ENCODE measurements around the gene TMEM123.

Gene TMEM123

DNA sequence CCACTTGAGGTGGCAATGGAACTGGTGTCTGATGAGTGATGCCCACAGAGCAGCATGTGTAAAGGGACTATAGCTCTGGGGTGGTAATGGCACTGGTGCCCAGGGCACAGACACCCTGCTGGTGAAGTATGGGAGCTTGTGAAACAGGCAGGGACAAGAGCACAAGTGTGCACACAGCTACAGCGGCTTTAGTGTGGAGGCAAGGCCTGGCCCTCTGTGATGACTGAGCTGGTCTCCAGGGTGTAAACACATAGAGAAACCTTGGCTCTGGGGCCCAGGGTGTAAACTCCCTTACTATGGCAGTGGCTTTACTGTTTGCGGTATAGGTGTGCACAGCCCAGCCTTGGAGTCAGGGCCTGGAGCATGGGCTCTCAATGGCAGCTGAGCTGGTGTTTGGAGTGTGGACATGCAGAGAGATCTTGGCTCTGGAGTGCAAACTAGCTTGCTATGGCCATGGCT is 59.3 kb downstream of the TMEM123 start:
- Histone ChIP-seq H3K9me2 (replicated peaks; ENCODE audit: insufficient read depth, low read length) (no peaks in the 10 kb centered on the region), H3K27me3 (ENCODE audit: low read length) (no peaks in the 10 kb centered on the region), H3K79me2 (ENCODE audit: insufficient read depth, low read length) (peaks cover 13% of the 10 kb centered on the region; the same call in 1 of the 2 replicates), H3F3A (ENCODE audit: insufficient read depth) (peaks cover 58% of the 10 kb centered on the region), H3K4me3 (ENCODE audit: insufficient read depth, low read length, poor library complexity, severe bottlenecking) (no peak overlapping the region), H3K27ac (ENCODE audit: low read depth, low read length) (peak overlapping the region; percentile 64), H3K4me2 (ENCODE audit: low read depth, low read length, poor library complexity, severe bottlenecking) (peak overlapping the region; percentile 1), H3K9ac (ENCODE audit: low read length) (no peak overlapping the region), H3K36me3 (ENCODE audit: low read length) (peaks cover 27% of the 10 kb centered on the region), H4K20me1 (ENCODE audit: low read depth, low read length) (no peaks in the 10 kb centered on the region), H3K9me3 (ENCODE audit: insufficient read depth, low read length) (no peaks in the 10 kb centered on the region), H2AFZ (ENCODE audit: low read depth, low read length, severe bottlenecking) (no peak overlapping the region)
- TF ChIP-seq EZH2phosphoT487 (conservative IDR thresholded peaks at IDR 0.05; ENCODE audit: low read length): no peak
- TF ChIP-seq, protein P1, sequence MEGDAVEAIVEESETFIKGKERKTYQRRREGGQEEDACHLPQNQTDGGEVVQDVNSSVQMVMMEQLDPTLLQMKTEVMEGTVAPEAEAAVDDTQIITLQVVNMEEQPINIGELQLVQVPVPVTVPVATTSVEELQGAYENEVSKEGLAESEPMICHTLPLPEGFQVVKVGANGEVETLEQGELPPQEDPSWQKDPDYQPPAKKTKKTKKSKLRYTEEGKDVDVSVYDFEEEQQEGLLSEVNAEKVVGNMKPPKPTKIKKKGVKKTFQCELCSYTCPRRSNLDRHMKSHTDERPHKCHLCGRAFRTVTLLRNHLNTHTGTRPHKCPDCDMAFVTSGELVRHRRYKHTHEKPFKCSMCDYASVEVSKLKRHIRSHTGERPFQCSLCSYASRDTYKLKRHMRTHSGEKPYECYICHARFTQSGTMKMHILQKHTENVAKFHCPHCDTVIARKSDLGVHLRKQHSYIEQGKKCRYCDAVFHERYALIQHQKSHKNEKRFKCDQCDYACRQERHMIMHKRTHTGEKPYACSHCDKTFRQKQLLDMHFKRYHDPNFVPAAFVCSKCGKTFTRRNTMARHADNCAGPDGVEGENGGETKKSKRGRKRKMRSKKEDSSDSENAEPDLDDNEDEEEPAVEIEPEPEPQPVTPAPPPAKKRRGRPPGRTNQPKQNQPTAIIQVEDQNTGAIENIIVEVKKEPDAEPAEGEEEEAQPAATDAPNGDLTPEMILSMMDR (IDR thresholded peaks at IDR 0.05; ENCODE audit: insufficient read depth, low read length, poor library complexity, severe bottlenecking): no peak

DNA sequence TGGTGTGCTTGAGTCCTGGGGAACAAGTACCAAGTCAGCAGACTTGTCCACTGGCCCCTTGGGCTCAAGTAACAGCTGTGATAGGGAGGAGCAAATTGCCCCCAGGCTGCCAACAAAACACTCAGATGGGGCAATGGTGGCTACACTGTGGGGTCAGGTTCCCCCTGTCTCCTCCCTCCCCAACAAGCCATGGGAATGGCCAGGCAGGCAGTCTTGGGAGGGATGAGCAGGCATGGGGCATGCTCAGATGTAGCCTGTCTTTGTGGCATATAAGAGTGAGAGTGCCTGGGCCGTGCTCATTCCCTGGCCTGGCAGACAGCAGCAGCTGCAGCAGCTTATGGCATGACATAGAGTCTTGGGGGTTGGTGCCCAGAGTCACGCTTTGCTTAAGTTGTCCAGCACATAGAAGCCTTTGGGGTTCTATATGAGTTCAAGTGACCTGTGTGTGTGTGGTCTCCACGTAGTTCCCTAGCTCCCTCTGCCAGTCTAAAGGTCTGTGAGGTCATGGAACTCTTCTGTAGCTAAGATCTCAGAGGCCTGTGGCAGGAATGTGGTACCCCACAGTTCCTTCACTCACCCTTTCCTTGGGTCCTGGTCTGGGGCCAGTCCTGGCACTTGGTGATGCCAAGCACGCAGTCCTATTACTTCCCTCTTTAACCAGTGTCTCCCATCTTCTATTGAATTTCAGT is 60.9 kb downstream of the TMEM123 start:
- H3K9me3 ChIP-seq (ENCODE audit: insufficient read depth, low read length): no peaks in the 10 kb centered on the region
- H3K79me2 ChIP-seq (ENCODE audit: insufficient read depth, low read length): peaks cover 12% of the 10 kb centered on the region; the same call in 1 of the 2 replicates
- H4K20me1 ChIP-seq (ENCODE audit: low read depth, low read length): no peaks in the 10 kb centered on the region
- peaks cover 13% of the 10 kb centered on the region for H3K36me3 ChIP-seq (ENCODE audit: low read length)
- peaks cover 49% of the 10 kb centered on the region for H3F3A ChIP-seq (ENCODE audit: insufficient read depth)
- no peaks in the 10 kb centered on the region for H3K9me2 ChIP-seq (replicated peaks; ENCODE audit: insufficient read depth, low read length)
- H2AFZ ChIP-seq (ENCODE audit: low read depth, low read length, severe bottlenecking): no peak overlapping the region
- H3K9ac ChIP-seq (ENCODE audit: low read length): no peak overlapping the region
- no peaks in the 10 kb centered on the region for H3K27me3 ChIP-seq (ENCODE audit: low read length)
- TF ChIP-seq, protein P1 (IDR thresholded peaks at IDR 0.05; ENCODE audit: insufficient read depth, low read length, poor library complexity, severe bottlenecking): no peak
- TF ChIP-seq EZH2phosphoT487 (conservative IDR thresholded peaks at IDR 0.05; ENCODE audit: low read length): no peak
- H3K27ac ChIP-seq (ENCODE audit: low read depth, low read length): 0 out of 2 replicates have a peak overlapping the region, but pooled peaks have one; percentile 25
- no peak overlapping the region for H3K4me2 ChIP-seq (ENCODE audit: low read depth, low read length, poor library complexity, severe bottlenecking)
- no peak overlapping the region for H3K4me3 ChIP-seq (ENCODE audit: insufficient read depth, low read length, poor library complexity, severe bottlenecking)

DNA sequence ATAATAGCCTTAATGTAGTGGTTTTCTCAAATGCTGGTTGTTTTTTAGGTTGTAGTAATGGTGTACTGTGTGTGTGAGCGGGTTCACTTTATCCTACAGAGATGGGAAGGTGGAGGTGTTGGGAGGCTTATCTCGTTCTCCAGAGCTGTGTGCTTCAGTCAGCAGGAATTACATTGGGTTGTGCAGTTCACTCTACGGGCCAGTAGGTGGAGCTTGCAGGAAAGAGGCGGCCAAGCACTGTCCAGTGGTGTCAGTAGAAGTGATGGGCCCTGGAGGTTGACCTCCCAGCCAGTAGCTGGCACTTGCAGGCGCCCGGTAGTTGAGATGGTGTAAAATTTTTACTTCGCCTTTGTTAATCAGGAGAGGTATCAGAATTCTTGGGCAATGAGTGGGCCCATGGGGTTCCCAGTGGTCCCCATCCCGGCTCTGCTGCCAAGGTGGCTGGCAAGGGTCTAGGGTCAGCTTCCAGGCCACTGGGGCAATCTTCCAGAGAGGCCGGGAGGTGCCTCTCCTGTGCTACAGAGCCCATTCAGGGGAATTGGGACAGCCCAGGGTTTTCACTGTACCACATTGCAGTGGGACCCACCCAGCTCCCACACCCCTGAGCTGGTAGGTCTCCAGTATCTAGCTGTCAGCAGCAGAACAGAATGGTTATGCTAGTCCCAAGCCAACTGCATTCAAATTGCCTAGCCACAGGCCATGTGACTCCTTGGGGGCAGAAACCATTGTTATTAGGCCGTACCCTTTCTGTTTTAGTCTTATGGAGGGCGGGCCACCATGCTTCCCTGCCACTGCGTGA is 61.7 kb downstream of the TMEM123 start:
- Histone ChIP-seq H3K4me3 (ENCODE audit: insufficient read depth, low read length, poor library complexity, severe bottlenecking) (no peak overlapping the region), H4K20me1 (ENCODE audit: low read depth, low read length) (no peaks in the 10 kb centered on the region), H3K9ac (ENCODE audit: low read length) (no peak overlapping the region), H3F3A (ENCODE audit: insufficient read depth) (peaks cover 41% of the 10 kb centered on the region), H3K27me3 (ENCODE audit: low read length) (no peaks in the 10 kb centered on the region), H3K9me2 (replicated peaks; ENCODE audit: insufficient read depth, low read length) (no peaks in the 10 kb centered on the region), H3K36me3 (ENCODE audit: low read length) (peaks cover 5% of the 10 kb centered on the region), H2AFZ (ENCODE audit: low read depth, low read length, severe bottlenecking) (no peak overlapping the region), H3K27ac (ENCODE audit: low read depth, low read length) (no peak overlapping the region), H3K79me2 (ENCODE audit: insufficient read depth, low read length) (0 out of 2 replicates have a peak, but pooled peaks cover 5% of the 10 kb centered on the region), H3K4me2 (ENCODE audit: low read depth, low read length, poor library complexity, severe bottlenecking) (no peak overlapping the region), H3K9me3 (ENCODE audit: insufficient read depth, low read length) (no peaks in the 10 kb centered on the region)
- no peak for TF ChIP-seq EZH2phosphoT487 (conservative IDR thresholded peaks at IDR 0.05; ENCODE audit: low read length)
- TF ChIP-seq, protein P1 (IDR thresholded peaks at IDR 0.05; ENCODE audit: insufficient read depth, low read length, poor library complexity, severe bottlenecking): peak; percentile 75

Measured in SU-DHL-6 (cell line).